HUES48 (cell line): ENCODE results near the gene PWP1.
A peak's percentile ranks its signal among the peaks of the same experiment; 100 is the strongest.
"Not testable (repeated sequence)": the region's sequence is repeated elsewhere in the genome, so short reads cannot be mapped to it uniquely, and the experiment has no call there.

Experiments
- H3K27ac ChIP-seq: one replicate; pipeline ENCODE4 v1.7.0; 2013; ENCODE audit warnings: low read depth, low read length, inconsistent platforms
- H3K27me3 ChIP-seq: 2 replicates; pipeline ENCODE4 v1.6.1; 2013; ENCODE audit warnings: mild to moderate bottlenecking, low read length; ENCODE audit not compliant: control insufficient read depth, insufficient read depth
- H3K36me3 ChIP-seq: 2 replicates; pipeline ENCODE4 v1.6.1; 2013; ENCODE audit warnings: low read length; ENCODE audit not compliant: control insufficient read depth, insufficient read depth
- H3K4me1 ChIP-seq: 2 replicates; pipeline ENCODE4 v1.6.1; 2013; ENCODE audit warnings: mild to moderate bottlenecking, low read length; ENCODE audit not compliant: control insufficient read depth, insufficient read depth
- H3K4me3 ChIP-seq: 2 replicates; pipeline ENCODE4 v1.5.1; 2013; ENCODE audit warnings: mild to moderate bottlenecking, low read depth, low read length
- H3K9ac ChIP-seq: 2 replicates; pipeline ENCODE4 v1.6.1; 2013; ENCODE audit warnings: mild to moderate bottlenecking, low read depth, low read length, moderate library complexity
- H3K9me3 ChIP-seq: 2 replicates; pipeline ENCODE4 v1.6.1; 2013; ENCODE audit warnings: low read length; ENCODE audit not compliant: control insufficient read depth, insufficient read depth

The PWP1 gene

GRCh38 chr12:107668320-107669098 is 17.1 kb upstream of the PWP1 start:
- peaks cover 19% of the 10 kb centered on the region for H3K4me1 ChIP-seq
- H3K4me3 ChIP-seq: no peak overlapping the region
- no peaks in the 10 kb centered on the region for H3K9me3 ChIP-seq
- H3K36me3 ChIP-seq: no peaks in the 10 kb centered on the region
- H3K27me3 ChIP-seq: no peaks in the 10 kb centered on the region
- H3K9ac ChIP-seq: no peak overlapping the region
- H3K27ac ChIP-seq: no peak overlapping the region

- Histone ChIP-seq H3K9me3 (no peaks in the 10 kb centered on the region), H3K36me3 (no peaks in the 10 kb centered on the region), H3K4me3 (no peak overlapping the region), H3K27me3 (no peaks in the 10 kb centered on the region), H3K9ac (no peak overlapping the region), H3K4me1 (peaks cover 19% of the 10 kb centered on the region), H3K27ac (no peak overlapping the region)
Observed at GRCh38 chr12:107669946-107670345, 15.7 kb upstream of the PWP1 start.

DNA sequence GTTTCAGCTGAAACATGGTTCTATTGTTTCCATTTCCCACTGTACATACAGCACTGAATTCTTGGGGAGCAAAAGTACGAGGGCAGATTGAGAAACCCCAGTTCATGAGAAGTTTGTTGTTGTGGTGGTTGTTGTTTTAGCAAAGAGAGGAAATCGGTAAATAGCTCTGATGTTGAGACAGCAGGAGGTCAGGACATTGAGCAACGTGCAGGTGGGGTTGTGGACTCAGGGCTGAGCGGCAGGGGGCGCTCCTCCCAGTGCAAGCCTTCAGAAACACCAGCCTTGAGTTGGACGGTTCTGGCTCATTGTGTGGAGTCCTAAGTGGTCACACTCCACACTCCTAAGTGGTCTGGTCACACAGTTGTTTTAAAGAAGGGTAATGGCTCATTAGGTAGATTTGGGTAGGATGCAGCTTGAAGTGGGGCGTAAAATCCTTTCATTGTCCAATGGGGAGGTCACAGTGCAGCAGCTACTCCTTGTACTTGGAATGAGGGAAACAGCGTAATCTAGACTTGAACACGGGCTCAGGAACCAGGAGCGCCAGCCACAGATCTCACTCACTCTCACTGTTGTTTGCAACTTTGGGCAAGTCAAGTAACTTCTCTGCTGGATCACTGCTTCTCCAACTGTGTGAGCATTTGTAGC is 14.5 kb upstream of the PWP1 start:
- H3K9me3 ChIP-seq: no peaks in the 10 kb centered on the region
- H3K36me3 ChIP-seq: no peaks in the 10 kb centered on the region
- peaks cover 12% of the 10 kb centered on the region for H3K4me1 ChIP-seq
- no peak overlapping the region for H3K4me3 ChIP-seq
- peak overlapping the region; percentile 51 for H3K27ac ChIP-seq
- H3K27me3 ChIP-seq: no peaks in the 10 kb centered on the region
- no peak overlapping the region for H3K9ac ChIP-seq

DNA sequence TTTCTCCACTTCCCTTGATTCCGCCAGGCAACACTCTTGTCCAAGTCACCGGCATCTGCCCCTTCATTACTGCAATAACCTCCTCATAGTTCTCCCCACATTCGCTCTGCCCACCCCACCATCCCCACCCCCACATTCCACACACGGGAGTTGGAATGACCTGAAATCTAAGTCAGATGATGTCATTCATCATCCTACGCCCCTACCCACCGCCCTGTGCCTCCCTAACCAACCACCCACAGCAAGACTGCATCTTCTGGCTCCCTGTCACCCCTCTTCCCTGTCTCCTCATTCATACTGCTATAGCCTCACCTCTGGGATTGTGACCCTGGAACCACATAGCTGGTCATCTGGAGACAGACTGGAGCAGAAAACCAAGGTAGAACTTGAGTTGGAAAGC is 7.9 kb upstream of the PWP1 start:
- Histone ChIP-seq H3K9me3 (no peaks in the 10 kb centered on the region), H3K36me3 (no peaks in the 10 kb centered on the region), H3K27me3 (peaks cover 4% of the 10 kb centered on the region; the same call in 1 of the 2 replicates), H3K4me3 (no peak overlapping the region), H3K4me1 (no peaks in the 10 kb centered on the region), H3K9ac (no peak overlapping the region), H3K27ac (no peak overlapping the region)

DNA sequence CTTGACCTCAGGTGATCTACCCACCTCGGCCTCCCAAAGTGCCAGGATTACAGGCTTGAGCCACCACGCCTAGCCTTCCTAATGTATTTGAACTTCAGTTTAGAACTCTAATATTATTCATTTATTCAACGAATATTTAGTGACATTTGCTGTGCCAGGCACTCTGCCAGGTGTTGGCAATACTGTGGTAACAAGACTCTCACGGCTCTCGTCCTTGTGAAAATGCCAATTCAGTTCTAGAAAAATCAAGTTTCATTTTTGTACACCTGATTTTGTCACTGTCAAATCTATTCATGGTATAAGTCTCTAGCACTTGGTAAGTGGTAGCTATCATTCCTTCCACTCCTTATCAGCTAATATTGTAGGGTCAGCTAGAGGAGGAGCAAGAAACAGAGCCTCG is 6.3 kb upstream of the PWP1 start:
- Histone ChIP-seq H3K9ac (no peak overlapping the region), H3K9me3 (no peaks in the 10 kb centered on the region), H3K27me3 (peaks cover 4% of the 10 kb centered on the region; the same call in 1 of the 2 replicates), H3K27ac (no peak overlapping the region), H3K4me3 (no peak overlapping the region), H3K36me3 (no peaks in the 10 kb centered on the region), H3K4me1 (no peaks in the 10 kb centered on the region)

DNA sequence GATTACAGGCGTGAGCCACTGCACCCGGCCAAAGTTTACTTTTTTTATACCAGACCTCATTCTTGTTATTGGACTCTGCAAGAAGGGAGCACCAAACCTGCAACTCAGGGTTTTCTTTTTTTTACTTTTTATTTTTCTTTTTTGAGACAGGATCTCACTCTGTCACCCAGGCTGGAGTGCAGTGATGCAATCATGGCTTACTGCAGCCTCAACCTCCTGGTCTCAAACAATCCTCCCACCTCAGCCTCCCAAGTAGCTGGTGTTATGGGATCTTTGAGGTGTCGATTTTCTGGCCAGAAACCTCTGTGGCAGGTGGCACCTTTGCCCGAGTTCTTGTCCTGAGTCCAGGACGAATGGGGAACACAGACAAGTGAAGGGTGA is 4.2 kb upstream of the PWP1 start:
- Histone ChIP-seq H3K4me3 (no peak overlapping the region), H3K9me3 (no peaks in the 10 kb centered on the region), H3K27me3 (peaks cover 4% of the 10 kb centered on the region; the same call in 1 of the 2 replicates), H3K9ac (no peak overlapping the region), H3K27ac (no peak overlapping the region), H3K4me1 (0 out of 2 replicates have a peak, but pooled peaks cover 7% of the 10 kb centered on the region), H3K36me3 (no peaks in the 10 kb centered on the region)

DNA sequence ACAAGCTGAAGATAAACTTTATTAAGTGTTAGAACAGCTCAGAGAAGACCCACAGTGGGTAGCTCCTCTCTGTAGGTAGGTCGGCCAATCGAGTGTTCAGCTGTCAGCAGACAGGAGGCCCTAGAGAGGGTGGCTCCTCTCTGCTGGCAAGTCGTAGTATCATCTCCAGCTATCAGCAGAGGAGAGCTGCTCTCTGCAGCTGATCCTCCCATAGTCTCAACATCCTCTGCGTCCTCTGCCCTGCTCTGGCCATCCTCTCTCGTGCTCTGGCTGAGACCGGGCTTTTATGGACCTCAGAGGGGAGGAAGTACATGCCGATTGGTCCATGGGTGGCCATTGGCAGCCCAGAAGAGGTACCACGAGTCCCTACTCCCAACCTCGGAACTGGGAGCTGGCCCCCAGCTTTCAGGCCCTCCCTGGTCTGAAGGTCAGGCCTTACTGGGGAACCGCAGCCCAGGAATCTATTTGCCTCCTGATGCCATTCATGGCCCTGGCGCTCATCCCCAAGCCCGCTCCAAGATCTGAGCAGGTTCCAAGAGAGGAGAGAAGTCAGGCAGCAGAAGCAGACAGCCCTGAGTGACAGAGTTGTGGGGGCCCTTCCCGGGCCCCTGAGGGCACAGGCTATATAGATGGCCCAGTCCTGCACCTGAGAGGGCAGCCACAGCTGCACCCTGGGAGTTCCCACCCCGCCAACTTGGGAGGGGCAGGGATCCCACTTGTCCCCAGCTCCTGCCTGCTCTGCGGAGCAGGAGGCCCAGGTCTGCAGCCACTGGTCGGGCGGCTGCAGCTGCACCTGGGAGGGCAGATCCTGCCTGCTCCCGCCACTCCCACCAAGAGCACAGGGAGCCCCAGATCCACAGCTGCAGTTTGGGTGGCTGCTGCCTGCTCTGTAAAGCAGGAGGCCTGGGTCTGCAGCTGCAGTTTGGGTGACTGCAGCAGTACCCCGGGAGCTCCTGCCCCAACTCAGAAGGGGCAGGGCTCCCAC is 3.5 kb upstream of the PWP1 start:
- H3K4me3 ChIP-seq: no peak overlapping the region

DNA sequence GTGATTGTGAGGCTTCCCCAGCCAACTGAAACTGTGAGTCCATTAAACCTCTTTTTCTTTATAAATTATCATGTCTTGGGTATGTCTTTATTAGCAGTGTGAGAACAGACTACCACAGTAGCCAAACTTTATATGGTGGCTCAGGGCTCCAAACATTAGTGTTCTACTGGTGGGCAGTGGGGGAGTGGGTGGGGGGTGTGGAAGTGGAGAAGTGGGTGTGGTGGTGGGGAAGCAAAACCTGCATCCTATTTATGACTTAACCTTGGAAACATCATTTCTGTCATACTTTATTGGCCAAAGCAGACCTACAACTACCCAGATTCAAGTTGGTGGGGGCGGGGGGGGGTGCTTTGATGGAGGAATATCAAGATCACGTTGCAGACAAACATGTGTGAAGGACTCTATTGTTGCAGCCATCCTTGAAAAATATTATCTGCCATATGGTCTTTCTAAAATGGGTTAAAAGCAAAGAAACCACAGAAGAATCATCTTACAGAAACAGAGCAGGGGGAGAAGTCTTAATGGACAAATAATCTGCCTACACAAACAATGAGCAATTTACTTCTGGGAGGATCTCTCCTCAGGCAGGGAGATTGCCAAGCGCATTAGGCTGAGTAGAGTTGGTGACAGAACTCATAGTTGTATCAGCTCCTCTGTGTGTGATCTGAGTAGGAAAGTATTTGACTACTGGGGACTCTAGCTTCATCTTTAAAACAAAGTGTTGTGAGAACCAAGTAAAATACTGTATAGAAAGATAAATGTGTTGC is 1.4 kb upstream of the PWP1 start:
- Histone ChIP-seq H3K9me3 (no peaks in the 10 kb centered on the region), H3K36me3 (peaks cover 14% of the 10 kb centered on the region), H3K9ac (no peak overlapping the region), H3K4me3 (0 out of 2 replicates have a peak overlapping the region, but pooled peaks have one; percentile 95), H3K27ac (peak overlapping the region; percentile 97), H3K4me1 (0 out of 2 replicates have a peak, but pooled peaks cover 7% of the 10 kb centered on the region), H3K27me3 (no peaks in the 10 kb centered on the region)

More for the DNA sequence above, 3.5 kb upstream of the PWP1 start:
- Histone ChIP-seq H3K36me3 (no peaks in the 10 kb centered on the region), H3K9ac (no peak overlapping the region), H3K27ac (no peak overlapping the region), H3K27me3 (peaks cover 4% of the 10 kb centered on the region; the same call in 1 of the 2 replicates), H3K9me3 (no peaks in the 10 kb centered on the region), H3K4me1 (0 out of 2 replicates have a peak, but pooled peaks cover 7% of the 10 kb centered on the region)

DNA sequence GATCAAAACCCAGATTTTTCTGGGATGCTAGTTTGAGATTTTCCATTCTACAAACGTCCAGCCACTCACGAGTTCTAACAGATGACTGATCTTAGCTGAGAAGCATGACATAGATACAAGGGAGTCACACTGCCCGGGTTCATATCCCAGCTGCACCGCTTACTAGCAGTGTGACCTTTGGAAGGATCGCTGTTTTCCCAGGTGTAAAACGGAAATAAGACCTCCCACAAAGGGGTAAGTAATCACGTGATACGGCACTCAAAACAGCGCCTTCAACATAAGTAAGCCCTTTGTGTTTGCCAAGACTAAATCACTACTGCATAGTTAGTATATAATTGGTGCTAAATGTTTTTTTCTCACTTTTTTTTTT is 624 bp upstream of the PWP1 start:
- Histone ChIP-seq H3K9ac (peak overlapping the region; percentile 98), H3K9me3 (no peaks in the 10 kb centered on the region), H3K4me1 (0 out of 2 replicates have a peak, but pooled peaks cover 7% of the 10 kb centered on the region), H3K27me3 (no peaks in the 10 kb centered on the region), H3K36me3 (peaks cover 19% of the 10 kb centered on the region), H3K27ac (peak overlapping the region; percentile 97), H3K4me3 (peak overlapping the region; percentile 95)

GRCh38 chr12:107695772-107696171 is 10.2 kb downstream of the PWP1 start:
- H3K4me1 ChIP-seq, H3K9me3 ChIP-seq, H3K27me3 ChIP-seq, H3K4me3 ChIP-seq, H3K27ac ChIP-seq, H3K9ac ChIP-seq: not testable (repeated sequence)
- H3K36me3 ChIP-seq: peaks cover 97% of the 10 kb centered on the region
